HCT116 (cell line): ENCODE data around the gene ALDH8A1. TPM values are rescaled to one million over a fixed set of nuclear protein-coding genes. Genes with fewer than 3 reads are reported as not detected.

Source experiments
- ATAC-seq: fragments of 200-7000 bp; cut with Tn5 transposase; 2 replicates; pipeline ENCODE4 v1.9.1; 2020; ENCODE audit warnings: mild to moderate bottlenecking, moderate library complexity
- BruUV-seq: library from RNA; stranded (reverse); fragments of 400-500 nt; replicated peaks from 2 replicates; lab custom pipeline; 2021; lab: Mats Ljungman, UMichigan
- CTCF ChIA-PET: fragments of 300-600 bp; sonication (Branson Sonifier 250); formaldehyde crosslinking; loops from one replicate; lab custom pipeline; 2021; ENCODE audit warnings: antibody characterized with exemption; lab: Charles Lee
- POLR2A ChIA-PET: fragments of 300-600, 350-600 bp; sonication (Branson Sonifier 250); formaldehyde crosslinking; loops from one replicate; lab custom pipeline; 2021; ENCODE audit warnings: antibody characterized with exemption; lab: Charles Lee
- RAD21 ChIA-PET, 2 experiments: fragments of 300-600 bp; sonication (Branson Sonifier 250); formaldehyde crosslinking; loops; one replicate each; lab custom pipeline; 2023; ENCODE audit warnings: low total read pairs in 2 of 2; ENCODE audit not compliant: uncharacterized antibody in 2 of 2, unreplicated experiment in 2 of 2, low non-redundant PET in 1 of 2; lab: Charles Lee
- DNase-seq: peaks from one replicate; pipeline ENCODE4 v3.0.0-alpha.2; 2010; ENCODE audit warnings: low read depth, low spot score
- H2AFZ ChIP-seq: fragments of 200-600 bp; shearing (Covaris generic), sonication (generic); 2 replicates; pipeline ENCODE4 v1.6.1; 2017; ENCODE audit warnings: low read depth, mixed run types, mixed read lengths, antibody characterized with exemption, low read length; ENCODE audit not compliant: poor library complexity, severe bottlenecking
- H3K27ac ChIP-seq: 2 replicates; pipeline ENCODE4 v1.5.1; 2012; ENCODE audit warnings: low read depth, low read length
- H3K27me3 ChIP-seq: fragments of 200-600 bp; sonication (generic); 2 replicates; pipeline ENCODE4 v1.6.1; 2016; ENCODE audit warnings: mixed run types, low read length, mixed read lengths; ENCODE audit not compliant: insufficient read depth
- H3K36me3 ChIP-seq, 2 experiments: fragments of 200-500 bp in 1 of 2; fragments of 200-600 bp in 1 of 2; sonication (Bioruptor generic) in 1 of 2; sonication (generic) in 1 of 2; 2 replicates each; pipeline versions ENCODE4 v1.5.1 to v1.6.1; 2014 to 2016; ENCODE audit warnings: low read length in 2 of 2, inconsistent platforms in 1 of 2, mixed read lengths in 1 of 2, mixed run types in 1 of 2; ENCODE audit not compliant: insufficient read depth in 2 of 2, control insufficient read depth in 1 of 2
- H3K4me1 ChIP-seq, 2 experiments: fragments of 200-600 bp in 1 of 2; sonication (generic) in 1 of 2; 2 replicates each; pipeline versions ENCODE4 v1.5.1 to v1.6.1; 2012 to 2017; ENCODE audit warnings: low read length in 2 of 2, inconsistent platforms in 1 of 2, mild to moderate bottlenecking in 1 of 2, mixed read lengths in 1 of 2, mixed run types in 1 of 2, moderate library complexity in 1 of 2; ENCODE audit not compliant: insufficient read depth in 2 of 2, control insufficient read depth in 1 of 2
- H3K4me2 ChIP-seq: fragments of 200-600 bp; sonication (generic); 2 replicates; pipeline ENCODE4 v1.6.1; 2017; ENCODE audit warnings: mixed run types, low read length, mixed read lengths
- H3K4me3 ChIP-seq, 2 experiments: fragments of 200-600 bp in 1 of 2; sonication (generic) in 1 of 2; replicated peaks in 1 of 2; 2 replicates each; pipeline ENCODE4 v1.5.1; 2011 to 2016; ENCODE audit warnings: low read length in 2 of 2, control low read depth in 1 of 2, low read depth in 1 of 2, mild to moderate bottlenecking in 1 of 2, mixed read lengths in 1 of 2, mixed run types in 1 of 2
- H3K79me2 ChIP-seq: fragments of 200-600 bp; sonication (generic); 2 replicates; pipeline ENCODE4 v1.6.1; 2017; ENCODE audit warnings: mild to moderate bottlenecking, mixed run types, low read length, moderate library complexity, mixed read lengths; ENCODE audit not compliant: insufficient read depth
- H3K9ac ChIP-seq: fragments of 200-600 bp; sonication (generic); 2 replicates; pipeline ENCODE4 v1.6.1; 2016; ENCODE audit warnings: low read length, mixed read lengths
- H3K9me2 ChIP-seq: fragments of 200-600 bp; sonication (generic), shearing (Covaris generic); 2 replicates; pipeline ENCODE4 v1.6.1; 2017; ENCODE audit warnings: mixed run types, mild to moderate bottlenecking, moderate library complexity; ENCODE audit not compliant: insufficient read depth
- H3K9me3 ChIP-seq, 2 experiments: fragments of 200-500 bp in 1 of 2; fragments of 200-600 bp in 1 of 2; sonication (Bioruptor generic) in 1 of 2; sonication (generic) in 1 of 2; 2 replicates each; pipeline ENCODE4 v1.6.1; 2014 to 2017; ENCODE audit warnings: low read length in 2 of 2, mixed read lengths in 2 of 2, inconsistent platforms in 1 of 2, low read depth in 1 of 2, mild to moderate bottlenecking in 1 of 2, mixed run types in 1 of 2, moderate library complexity in 1 of 2; ENCODE audit not compliant: control insufficient read depth in 1 of 2, insufficient read depth in 1 of 2
- H4K20me1 ChIP-seq: fragments of 200-600 bp; sonication (generic), shearing (Covaris generic); 2 replicates; pipeline ENCODE4 v1.6.1; 2017; ENCODE audit warnings: mixed run types, mild to moderate bottlenecking, moderate library complexity; ENCODE audit not compliant: insufficient read depth
- ATF3 ChIP-seq: IDR thresholded peaks from 2 replicates; pipeline ENCODE4 v1.6.1; 2012
- ELF1 ChIP-seq: IDR thresholded peaks from 2 replicates; pipeline ENCODE4 v1.6.1; 2012; ENCODE audit warnings: low read depth, borderline replicate concordance
- EZH2phosphoT487 ChIP-seq: fragments of 200-600 bp; IDR thresholded peaks from 2 replicates; pipeline ENCODE4 v1.6.1; 2018; ENCODE audit warnings: antibody characterized with exemption, borderline replicate concordance
- FOSL1 ChIP-seq: IDR thresholded peaks from 2 replicates; pipeline ENCODE4 v1.6.1; 2012; ENCODE audit warnings: low read depth
- JUND ChIP-seq: IDR thresholded peaks from 2 replicates; pipeline ENCODE4 v1.6.1; 2012
- MAX ChIP-seq: IDR thresholded peaks from 2 replicates; pipeline ENCODE4 v1.6.1; 2012
- POLR2A ChIP-seq: IDR thresholded peaks from 2 replicates; pipeline ENCODE4 v1.7.0; 2011; ENCODE audit warnings: borderline replicate concordance; ENCODE audit not compliant: insufficient read depth, insufficient read length; ENCODE audit errors: extremely low read depth
- POLR2AphosphoS5 ChIP-seq: IDR thresholded peaks from 2 replicates; pipeline ENCODE4 v1.6.1; 2011; ENCODE audit warnings: mild to moderate bottlenecking, low read depth, low read length, moderate library complexity
- RAD21 ChIP-seq: IDR thresholded peaks from 2 replicates; pipeline ENCODE4 v1.6.1; 2012; ENCODE audit warnings: low read depth, mild to moderate bottlenecking
- SIN3A ChIP-seq: IDR thresholded peaks from 2 replicates; pipeline ENCODE4 v1.6.1; 2012; ENCODE audit warnings: low read depth
- SP1 ChIP-seq: IDR thresholded peaks from 2 replicates; pipeline ENCODE4 v1.6.1; 2012; ENCODE audit warnings: low read depth
- ZBTB33 ChIP-seq: IDR thresholded peaks from 2 replicates; pipeline ENCODE4 v1.6.1; 2011; ENCODE audit warnings: mild to moderate bottlenecking, low read length, moderate library complexity; ENCODE audit not compliant: insufficient replicate concordance; ENCODE audit errors: extremely low read depth
- ZNF274 ChIP-seq: fragments of 200-500 bp; sonication (Bioruptor generic); IDR thresholded peaks from 2 replicates; pipeline ENCODE4 v1.6.1; 2014; ENCODE audit warnings: mild to moderate bottlenecking, low read depth, low read length, inconsistent platforms
- intact Hi-C: fragments of 100-400 bp; cut with micrococcal nuclease; formaldehyde crosslinking; loops from 2 replicates; pipeline ENCODE4 v1.10.0; 2022
- total RNA-seq: library from RNA; stranded (reverse); gene quantifications from one replicate; pipeline ENCODE4 v1.2.1, GENCODE V29; 2021; ENCODE audit not compliant: unreplicated experiment
- TF ChIP-seq, protein P1 (sequence below): IDR thresholded peaks from 2 replicates; pipeline ENCODE4 v1.6.1; 2012; ENCODE audit warnings: low read depth
- TF ChIP-seq, protein P2 (sequence below), 3 experiments: fragments of 200-600 bp in 1 of 3; sonication (generic) in 1 of 3; IDR thresholded peaks in 2 of 3; conservative IDR thresholded peaks in 1 of 3; 2 replicates each; pipeline ENCODE4 v1.5.1; 2012 to 2017; ENCODE audit warnings: low read depth in 2 of 3, low read length in 2 of 3, antibody characterized with exemption in 1 of 3, borderline replicate concordance in 1 of 3, control low read depth in 1 of 3, mild to moderate bottlenecking in 1 of 3, mixed read lengths in 1 of 3, mixed run types in 1 of 3, moderate library complexity in 1 of 3; ENCODE audit not compliant: insufficient read depth in 1 of 3

Gene ALDH8A1
- total RNA-seq, 1 experiment from 2014 or later = 1.4 TPM

GRCh38 chr6:134928151-134928900, 21.6 kb downstream of the ALDH8A1 start:
- ChIA-PET CTCF (interaction anchor here (1.7 kb wide), 1 partner anchor 12 kb away, joined by 5 read pairs; no protein-coding TSS in a partner anchor), RAD21 (no interaction called here), POLR2A (no interaction called here)
- Histone ChIP-seq H3K9me2 (no peaks in the 10 kb centered on the region), H3K4me3 (no peak overlapping the region), H3K79me2 (no peaks in the 10 kb centered on the region), H3K4me1 (no peaks in the 10 kb centered on the region), H3K9ac (no peak overlapping the region), H3K4me2 (no peak overlapping the region), H2AFZ (no peak overlapping the region), H4K20me1 (no peaks in the 10 kb centered on the region), H3K27me3 (no peaks in the 10 kb centered on the region), H3K36me3 (no peaks in the 10 kb centered on the region), H3K9me3 (no peaks in the 10 kb centered on the region), H3K27ac (no peak overlapping the region)
- DNase-seq = no peak
- intact Hi-C loops = no loop called here
- BruUV-seq = no TSS peak
- no peak for ATAC-seq
- no peak for TF ChIP-seq ZNF274
- TF ChIP-seq JUND = no peak
- no peak for TF ChIP-seq SIN3A
- TF ChIP-seq, protein P1, sequence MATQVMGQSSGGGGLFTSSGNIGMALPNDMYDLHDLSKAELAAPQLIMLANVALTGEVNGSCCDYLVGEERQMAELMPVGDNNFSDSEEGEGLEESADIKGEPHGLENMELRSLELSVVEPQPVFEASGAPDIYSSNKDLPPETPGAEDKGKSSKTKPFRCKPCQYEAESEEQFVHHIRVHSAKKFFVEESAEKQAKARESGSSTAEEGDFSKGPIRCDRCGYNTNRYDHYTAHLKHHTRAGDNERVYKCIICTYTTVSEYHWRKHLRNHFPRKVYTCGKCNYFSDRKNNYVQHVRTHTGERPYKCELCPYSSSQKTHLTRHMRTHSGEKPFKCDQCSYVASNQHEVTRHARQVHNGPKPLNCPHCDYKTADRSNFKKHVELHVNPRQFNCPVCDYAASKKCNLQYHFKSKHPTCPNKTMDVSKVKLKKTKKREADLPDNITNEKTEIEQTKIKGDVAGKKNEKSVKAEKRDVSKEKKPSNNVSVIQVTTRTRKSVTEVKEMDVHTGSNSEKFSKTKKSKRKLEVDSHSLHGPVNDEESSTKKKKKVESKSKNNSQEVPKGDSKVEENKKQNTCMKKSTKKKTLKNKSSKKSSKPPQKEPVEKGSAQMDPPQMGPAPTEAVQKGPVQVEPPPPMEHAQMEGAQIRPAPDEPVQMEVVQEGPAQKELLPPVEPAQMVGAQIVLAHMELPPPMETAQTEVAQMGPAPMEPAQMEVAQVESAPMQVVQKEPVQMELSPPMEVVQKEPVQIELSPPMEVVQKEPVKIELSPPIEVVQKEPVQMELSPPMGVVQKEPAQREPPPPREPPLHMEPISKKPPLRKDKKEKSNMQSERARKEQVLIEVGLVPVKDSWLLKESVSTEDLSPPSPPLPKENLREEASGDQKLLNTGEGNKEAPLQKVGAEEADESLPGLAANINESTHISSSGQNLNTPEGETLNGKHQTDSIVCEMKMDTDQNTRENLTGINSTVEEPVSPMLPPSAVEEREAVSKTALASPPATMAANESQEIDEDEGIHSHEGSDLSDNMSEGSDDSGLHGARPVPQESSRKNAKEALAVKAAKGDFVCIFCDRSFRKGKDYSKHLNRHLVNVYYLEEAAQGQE = no peak
- TF ChIP-seq SP1 = no peak
- no peak for TF ChIP-seq RAD21
- no peak for TF ChIP-seq ZBTB33
- no peak for TF ChIP-seq POLR2AphosphoS5
- TF ChIP-seq ELF1 = no peak
- TF ChIP-seq FOSL1 = no peak
- TF ChIP-seq ATF3 = no peak
- TF ChIP-seq, protein P2, sequence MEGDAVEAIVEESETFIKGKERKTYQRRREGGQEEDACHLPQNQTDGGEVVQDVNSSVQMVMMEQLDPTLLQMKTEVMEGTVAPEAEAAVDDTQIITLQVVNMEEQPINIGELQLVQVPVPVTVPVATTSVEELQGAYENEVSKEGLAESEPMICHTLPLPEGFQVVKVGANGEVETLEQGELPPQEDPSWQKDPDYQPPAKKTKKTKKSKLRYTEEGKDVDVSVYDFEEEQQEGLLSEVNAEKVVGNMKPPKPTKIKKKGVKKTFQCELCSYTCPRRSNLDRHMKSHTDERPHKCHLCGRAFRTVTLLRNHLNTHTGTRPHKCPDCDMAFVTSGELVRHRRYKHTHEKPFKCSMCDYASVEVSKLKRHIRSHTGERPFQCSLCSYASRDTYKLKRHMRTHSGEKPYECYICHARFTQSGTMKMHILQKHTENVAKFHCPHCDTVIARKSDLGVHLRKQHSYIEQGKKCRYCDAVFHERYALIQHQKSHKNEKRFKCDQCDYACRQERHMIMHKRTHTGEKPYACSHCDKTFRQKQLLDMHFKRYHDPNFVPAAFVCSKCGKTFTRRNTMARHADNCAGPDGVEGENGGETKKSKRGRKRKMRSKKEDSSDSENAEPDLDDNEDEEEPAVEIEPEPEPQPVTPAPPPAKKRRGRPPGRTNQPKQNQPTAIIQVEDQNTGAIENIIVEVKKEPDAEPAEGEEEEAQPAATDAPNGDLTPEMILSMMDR (IDR thresholded peaks at IDR 0.05 in 2 of 3, conservative IDR thresholded peaks at IDR 0.05 in 1 of 3; ENCODE audit: borderline replicate concordance in 1 of 3, insufficient read depth in 1 of 3, low read depth in 2 of 3, low read length in 2 of 3) = no peak
- no peak for TF ChIP-seq EZH2phosphoT487
- TF ChIP-seq MAX = no peak
- TF ChIP-seq POLR2A = no peak
